GM21381 (cell line): ENCODE results near the gene ULK3.

ENCODE experiments used
- ATAC-seq: cut with Tn5 transposase; IDR thresholded peaks from one replicate; pipeline ENCODE4 v1.9.1; 2021; ENCODE audit warnings: mild to moderate bottlenecking, moderate library complexity; ENCODE audit not compliant: unreplicated experiment

Gene ULK3

GRCh38 chr15:74800559-74801094, 42.3 kb downstream of the ULK3 start:
- ATAC-seq, result no peak

GRCh38 chr15:74799856-74800558, 42.9 kb downstream of the ULK3 start:
- ATAC-seq, result peak; percentile 62

DNA sequence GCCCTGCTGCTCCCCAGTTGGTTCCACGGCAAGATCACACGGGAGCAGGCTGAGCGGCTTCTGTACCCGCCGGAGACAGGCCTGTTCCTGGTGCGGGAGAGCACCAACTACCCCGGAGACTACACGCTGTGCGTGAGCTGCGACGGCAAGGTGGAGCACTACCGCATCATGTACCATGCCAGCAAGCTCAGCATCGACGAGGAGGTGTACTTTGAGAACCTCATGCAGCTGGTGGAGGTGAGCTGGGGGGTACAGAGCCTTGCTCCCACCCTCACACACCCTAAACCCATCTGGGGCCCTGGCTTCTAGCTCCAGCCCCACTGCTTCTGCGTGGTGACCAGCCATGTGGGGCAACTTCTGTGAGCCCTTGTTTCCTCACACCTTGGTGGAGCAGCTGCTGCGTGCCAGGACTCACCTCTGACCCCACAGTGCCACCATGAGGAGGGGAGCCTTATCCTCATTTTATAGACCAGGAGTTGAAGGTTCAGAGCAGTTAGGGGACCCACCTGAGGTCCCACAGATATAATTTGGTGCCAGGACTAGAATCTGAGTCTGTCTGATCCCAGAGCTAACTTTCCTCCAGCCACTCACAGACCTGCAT, 43.6 kb downstream of the ULK3 start:
- no peak for ATAC-seq

DNA sequence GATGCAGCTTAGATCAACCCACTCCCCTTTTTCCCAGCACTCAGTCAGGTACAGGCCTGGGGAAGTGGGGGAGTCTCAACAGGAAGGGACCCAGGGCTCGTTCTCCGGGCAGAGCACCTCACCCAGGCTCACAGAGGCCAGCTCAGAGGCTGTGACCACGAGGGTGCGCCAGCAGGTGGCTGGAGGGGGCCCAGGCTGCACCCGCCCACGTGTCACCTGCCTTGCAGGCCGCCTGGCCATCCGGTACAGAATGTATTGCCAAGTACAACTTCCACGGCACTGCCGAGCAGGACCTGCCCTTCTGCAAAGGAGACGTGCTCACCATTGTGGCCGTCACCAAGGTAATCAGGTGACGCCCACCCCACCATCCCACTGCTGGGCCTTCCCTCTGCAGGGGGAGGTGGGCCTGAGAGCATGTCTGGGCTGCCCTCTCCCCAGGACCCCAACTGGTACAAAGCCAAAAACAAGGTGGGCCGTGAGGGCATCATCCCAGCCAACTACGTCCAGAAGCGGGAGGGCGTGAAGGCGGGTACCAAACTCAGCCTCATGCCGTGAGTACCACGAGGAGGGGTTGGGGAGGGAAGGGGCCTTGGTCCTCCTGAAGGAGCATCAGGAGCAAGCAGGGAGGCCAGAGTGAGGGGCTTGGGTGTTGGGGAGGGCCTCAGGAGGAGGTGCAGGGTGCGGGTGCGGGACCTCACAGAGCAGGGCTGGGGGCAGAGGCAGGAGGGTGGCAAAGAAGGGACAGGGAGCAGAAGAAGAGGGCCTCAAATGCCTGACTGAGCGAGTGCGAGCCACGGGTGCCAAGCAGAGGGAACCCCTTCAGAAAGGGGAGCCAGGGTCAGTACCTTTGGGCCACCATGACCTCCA, 44.3 kb downstream of the ULK3 start:
- ATAC-seq, result no peak

GRCh38 chr15:74795966-74796625, 46.9 kb downstream of the ULK3 start:
- ATAC-seq, result no peak

GRCh38 chr15:74794970-74795349, 48.0 kb downstream of the ULK3 start:
- ATAC-seq, result no peak

GRCh38 chr15:74794248-74794969, 48.5 kb downstream of the ULK3 start:
- ATAC-seq, result no peak

GRCh38 chr15:74793135-74794028, 49.6 kb downstream of the ULK3 start:
- no peak for ATAC-seq

DNA sequence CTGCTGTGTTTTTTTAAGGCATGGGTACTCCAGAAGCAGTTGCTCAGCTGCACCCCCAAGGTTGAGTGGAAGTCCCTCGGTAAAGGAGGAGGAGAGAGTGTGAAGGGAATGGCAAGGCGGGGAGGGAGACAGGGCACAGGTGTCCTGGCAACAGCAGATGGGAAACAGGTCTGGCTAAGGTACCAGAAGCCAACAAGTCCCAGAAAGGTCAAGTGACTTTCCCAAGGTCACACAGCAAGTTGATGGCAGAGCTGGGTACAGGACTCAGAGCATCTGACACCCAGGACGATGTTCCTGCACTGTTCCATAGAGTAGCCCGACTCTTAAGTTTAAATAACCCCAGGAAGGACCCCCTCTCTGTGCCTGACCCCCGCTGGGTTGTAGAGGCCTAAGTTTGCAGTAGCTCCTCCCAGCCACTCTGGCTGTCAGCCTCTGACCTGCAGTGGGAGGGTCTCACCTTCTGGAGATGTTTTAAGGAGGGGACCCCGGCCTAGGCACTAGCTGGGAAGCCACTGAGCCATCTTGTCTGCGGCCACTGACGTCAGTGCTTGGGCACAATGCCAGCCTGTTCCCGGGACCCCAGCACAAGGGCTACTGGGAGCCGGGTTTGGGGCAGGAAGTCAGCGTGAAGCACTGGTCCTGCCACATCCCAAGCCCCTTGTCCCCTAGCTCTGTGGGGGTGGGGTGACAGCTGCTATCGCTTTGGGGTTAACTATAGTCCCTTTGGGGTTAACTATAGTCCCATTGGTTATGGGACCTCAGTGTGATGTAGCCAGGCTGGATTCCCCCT, 50.5 kb downstream of the ULK3 start:
- no peak for ATAC-seq

DNA sequence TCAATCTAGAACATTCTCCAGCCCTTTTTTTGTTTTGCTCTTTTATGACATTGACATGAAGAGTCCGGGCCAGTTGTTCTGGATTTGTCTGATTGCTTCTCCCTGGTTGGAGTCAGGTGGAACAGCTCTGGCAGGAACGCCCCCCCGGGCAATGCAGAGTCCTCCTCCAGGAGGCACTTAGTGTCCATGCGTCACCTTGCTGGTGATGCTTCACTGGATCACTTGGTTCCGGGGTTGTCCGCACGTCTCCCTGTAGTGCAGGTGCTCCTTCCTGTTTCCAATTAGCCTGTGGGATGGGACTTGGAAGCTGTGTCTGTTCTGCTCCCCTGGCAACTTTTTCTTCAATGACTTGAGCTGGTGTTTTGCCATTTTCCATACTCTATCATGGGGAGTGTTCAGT, 51.3 kb downstream of the ULK3 start:
- no peak for ATAC-seq

DNA sequence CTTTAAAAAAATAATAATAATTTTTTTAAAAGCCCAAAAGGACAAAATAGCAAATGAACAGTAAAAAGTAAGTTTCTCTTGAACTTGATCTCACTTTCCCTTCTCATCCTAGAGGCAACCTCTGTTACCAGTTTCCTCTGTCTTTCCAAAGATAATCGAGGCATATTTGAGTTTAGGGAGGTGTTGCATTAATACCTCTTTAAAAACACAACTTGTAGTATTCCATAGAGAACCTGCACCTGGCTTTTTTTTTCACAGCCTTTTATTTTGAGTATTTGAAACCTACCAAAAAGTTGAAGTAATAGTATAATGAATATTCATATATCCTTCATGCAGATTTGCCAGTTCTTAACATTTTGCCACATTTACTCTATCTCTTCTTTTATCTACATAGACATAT, 51.9 kb downstream of the ULK3 start:
- ATAC-seq, result no peak

DNA sequence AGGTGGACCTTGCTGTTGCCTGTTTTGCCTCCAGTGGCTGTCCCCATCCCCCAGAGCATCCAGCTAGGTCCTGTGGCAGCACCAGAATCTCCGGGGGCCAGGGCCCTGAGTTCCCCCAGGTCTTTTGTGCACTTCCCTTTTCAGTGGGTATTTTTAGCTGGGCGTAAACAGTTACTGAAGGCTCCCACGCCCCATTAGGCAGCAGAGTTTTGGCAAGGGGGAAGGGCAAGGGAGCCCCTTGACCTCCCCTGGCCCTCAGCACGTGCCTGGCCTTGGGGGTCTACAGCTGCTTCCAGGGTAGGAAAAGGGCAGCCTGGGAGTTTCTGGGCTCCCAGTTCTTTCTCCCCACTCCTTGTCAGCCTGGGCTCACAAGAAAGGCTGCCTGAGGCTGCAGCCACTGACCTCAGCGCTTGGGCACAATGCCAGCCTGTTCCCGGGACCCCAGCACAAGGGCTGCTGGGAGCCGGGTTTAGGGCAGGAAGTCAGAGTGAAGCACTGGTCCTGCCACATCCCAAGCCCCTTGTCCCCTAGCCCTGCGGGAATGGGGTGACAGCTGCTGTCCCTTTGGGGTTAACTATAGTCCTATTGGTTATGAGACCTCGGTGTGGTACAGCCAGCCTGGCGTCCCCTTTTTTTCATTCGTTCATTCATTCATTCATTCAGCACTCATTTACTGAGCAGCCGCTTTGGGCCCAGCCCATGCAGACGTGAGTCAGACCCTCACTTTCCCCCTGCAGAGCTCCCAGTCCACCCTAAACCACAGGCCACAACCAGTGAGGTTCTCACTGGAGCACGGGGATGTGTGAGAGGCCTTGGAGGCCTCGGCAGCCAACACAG, 52.7 kb downstream of the ULK3 start:
- ATAC-seq, result no peak

- ATAC-seq, result no peak
Measured at GRCh38 chr15:74789741-74790079, 53.2 kb downstream of the ULK3 start.

DNA sequence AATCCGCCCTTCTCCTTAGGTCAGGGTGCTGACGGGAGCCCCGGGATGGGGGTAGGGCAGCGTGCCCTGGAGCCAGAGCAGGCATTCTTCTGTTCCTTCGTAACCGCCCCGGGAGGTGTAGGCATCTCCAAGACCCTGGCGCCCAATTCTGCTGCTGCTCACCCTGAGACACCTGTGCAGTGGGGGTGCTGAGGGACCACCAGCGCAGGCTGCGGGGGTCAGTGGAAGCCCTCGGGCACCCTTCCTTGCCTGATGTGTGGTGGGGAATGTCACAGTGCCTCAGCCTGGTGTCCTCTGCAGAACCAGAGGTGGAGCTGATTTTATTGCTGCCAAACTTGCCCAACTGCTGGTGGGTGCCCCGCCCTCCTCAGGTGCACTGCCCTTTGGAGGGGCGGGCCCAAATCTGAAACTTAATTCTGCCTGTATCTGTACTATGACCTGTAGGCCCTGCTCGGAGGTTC, 53.8 kb downstream of the ULK3 start:
- ATAC-seq, result no peak

DNA sequence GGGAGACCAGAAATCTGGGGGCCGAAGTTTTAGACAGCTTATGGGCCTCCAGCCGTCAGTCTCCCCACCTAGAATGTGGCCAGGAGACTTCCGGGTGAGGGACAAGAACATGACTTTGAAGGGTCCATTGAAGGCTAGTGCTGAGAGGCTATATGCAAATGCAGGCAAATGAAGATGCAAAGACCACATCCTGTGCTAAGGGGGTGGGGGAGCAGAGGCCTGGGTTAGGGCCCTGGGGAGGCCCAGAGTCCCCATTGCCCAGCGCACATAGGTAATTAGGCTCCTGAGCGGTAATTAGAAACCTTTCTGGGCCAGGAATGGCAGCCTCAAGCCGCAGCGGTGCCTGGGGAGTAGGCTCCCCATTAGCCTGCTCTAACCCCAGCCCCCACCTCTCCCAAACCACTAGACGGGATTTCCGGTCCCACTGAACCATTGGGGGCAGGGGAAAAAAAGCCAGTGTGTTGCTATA, 54.2 kb downstream of the ULK3 start:
- peak; percentile 27 for ATAC-seq

GRCh38 chr15:74788042-74788682, 54.8 kb downstream of the ULK3 start:
- ATAC-seq, result no peak
